ENCODE measurements around the gene CACNA2D2. TPM values are rescaled to one million over a fixed set of nuclear protein-coding genes. Genes with fewer than 3 reads are reported as not detected.

The CACNA2D2 gene
- total RNA-seq, 1 donor from 2014 or later: 0.59 TPM

DNA sequence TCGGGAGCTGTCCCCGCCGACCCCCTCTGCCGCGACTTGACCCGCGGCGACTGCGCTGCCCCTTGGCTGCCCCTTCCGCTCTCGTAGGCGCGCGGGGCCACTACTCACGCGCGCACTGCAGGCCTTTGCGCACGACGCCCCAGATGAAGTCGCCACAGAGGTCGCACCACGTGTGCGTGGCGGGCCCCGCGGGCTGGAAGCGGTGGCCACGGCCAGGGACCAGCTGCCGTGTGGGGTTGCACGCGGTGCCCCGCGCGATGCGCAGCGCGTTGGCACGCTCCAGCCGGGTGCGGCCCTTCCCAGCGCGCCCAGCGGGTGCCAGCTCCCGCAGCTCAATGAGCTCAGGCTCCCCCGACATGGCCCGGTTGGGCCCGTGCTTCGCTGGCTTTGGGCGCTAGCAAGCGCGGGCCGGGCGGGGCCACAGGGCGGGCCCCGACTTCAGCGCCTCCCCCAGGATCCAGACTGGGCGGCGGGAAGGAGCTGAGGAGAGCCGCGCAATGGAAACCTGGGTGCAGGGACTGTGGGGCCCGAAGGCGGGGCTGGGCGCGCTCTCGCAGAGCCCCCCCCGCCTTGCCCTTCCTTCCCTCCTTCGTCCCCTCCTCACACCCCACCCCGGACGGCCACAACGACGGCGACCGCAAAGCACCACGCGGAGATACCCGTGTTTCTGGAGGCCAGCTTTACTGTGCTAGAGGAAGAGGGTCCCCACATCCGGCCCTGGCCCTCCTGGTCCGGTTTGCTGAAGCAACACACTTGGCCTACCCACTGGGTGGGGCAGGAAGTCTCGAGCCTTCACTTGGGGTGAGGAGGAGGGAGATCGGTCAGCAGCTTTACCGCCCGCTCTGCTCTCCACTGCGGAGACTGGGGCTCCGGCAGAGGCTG lies 162.7 kb downstream of the CACNA2D2 start, which contains the start of gene RASSF1:
TSS of gene RASSF1 (minus strand) at position 389 of the 882 bp plus-strand sequence. CDS start at position 358, 31 bp downstream.
- Mint-ChIP-seq H3K9me3 (no peaks in the 10 kb centered on the region), H3K4me3 (ENCODE audit: low read depth) (peak within 1 kb of the TSS; percentile 95), H3K4me1 (ENCODE audit: low read depth) (peaks cover 30% of the 10 kb centered on the region), H3K27me3 (ENCODE audit: low read depth) (no peaks in the 10 kb centered on the region), H3K27ac (peak within 1 kb of the TSS; percentile 96), H3K36me3 (ENCODE audit: low read depth) (peaks cover 41% of the 10 kb centered on the region)
- DNase-seq (ENCODE audit: low spot score): peak; percentile 82
- intact Hi-C loops (cut with micrococcal nuclease): loop anchor here (2.0 kb wide), 1 partner anchor 18 kb away; the partner anchor contains the start of gene TMEM115

GRCh38 chr3:50340147-50340447 lies 163.3 kb downstream of the CACNA2D2 start:
- peaks cover 34% of the 10 kb centered on the region for H3K4me1 Mint-ChIP-seq (ENCODE audit: low read depth)
- no peaks in the 10 kb centered on the region for H3K27me3 Mint-ChIP-seq (ENCODE audit: low read depth)
- peak overlapping the region; percentile 95 for H3K4me3 Mint-ChIP-seq (ENCODE audit: low read depth)
- intact Hi-C loops (cut with micrococcal nuclease): loop anchor here (2.0 kb wide), 1 partner anchor 19 kb away; the partner anchor contains the start of gene TMEM115
- no peak for DNase-seq (ENCODE audit: low spot score)
- peaks cover 47% of the 10 kb centered on the region for H3K36me3 Mint-ChIP-seq (ENCODE audit: low read depth)
- peak overlapping the region; percentile 93 for H3K27ac Mint-ChIP-seq
- H3K9me3 Mint-ChIP-seq: no peaks in the 10 kb centered on the region

DNA sequence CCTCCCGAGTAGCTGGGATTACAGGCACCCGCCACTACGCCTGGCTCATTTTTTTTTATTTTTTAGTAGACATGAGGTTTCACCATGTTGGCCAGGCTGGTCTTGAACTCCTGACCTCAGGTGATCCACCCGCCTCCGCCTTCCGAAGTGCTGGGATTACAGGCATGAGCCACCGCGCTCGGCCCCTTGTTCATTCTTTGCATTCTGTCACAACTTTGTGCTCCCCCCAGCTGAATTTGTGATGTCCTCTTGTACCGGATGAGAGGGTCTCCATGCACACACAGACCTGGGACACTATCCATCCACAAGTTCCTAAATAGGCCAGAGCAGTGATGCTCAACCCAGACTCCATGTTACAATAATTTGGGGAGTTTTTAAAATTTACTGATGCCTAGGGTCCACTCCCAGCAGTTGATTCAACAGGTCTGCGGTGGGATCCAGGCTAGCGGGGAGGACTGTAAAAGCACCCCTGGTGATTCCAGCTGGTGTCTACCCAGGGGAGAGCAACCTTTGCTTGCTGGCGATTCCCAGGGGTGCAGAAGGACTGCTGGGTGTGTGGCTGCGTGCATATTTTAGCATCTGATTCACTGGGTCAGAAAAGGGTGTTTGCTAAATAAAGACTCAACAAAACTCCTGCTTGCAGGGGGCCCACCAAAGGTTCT lies 163.8 kb downstream of the CACNA2D2 start:
- peak overlapping the region; percentile 95 for H3K4me3 Mint-ChIP-seq (ENCODE audit: low read depth)
- H3K36me3 Mint-ChIP-seq (ENCODE audit: low read depth): peaks cover 50% of the 10 kb centered on the region
- H3K4me1 Mint-ChIP-seq (ENCODE audit: low read depth): peaks cover 32% of the 10 kb centered on the region
- DNase-seq (ENCODE audit: low spot score): no peak
- H3K9me3 Mint-ChIP-seq: no peaks in the 10 kb centered on the region
- intact Hi-C loops (cut with micrococcal nuclease): loop anchor here (2.0 to 5.0 kb wide), 3 partner anchors 19 to 263 kb away; partner anchors contain the start of genes GNAI2 and TMEM115
- peak overlapping the region; percentile 93 for H3K27ac Mint-ChIP-seq
- no peaks in the 10 kb centered on the region for H3K27me3 Mint-ChIP-seq (ENCODE audit: low read depth)

- H3K36me3 Mint-ChIP-seq (ENCODE audit: low read depth): peaks cover 57% of the 10 kb centered on the region
- no peak for DNase-seq (ENCODE audit: low spot score)
- H3K27me3 Mint-ChIP-seq (ENCODE audit: low read depth): no peaks in the 10 kb centered on the region
- H3K9me3 Mint-ChIP-seq: no peaks in the 10 kb centered on the region
- intact Hi-C loops (cut with micrococcal nuclease): loop anchor here (1.0 to 5.0 kb wide), 3 partner anchors 11 to 263 kb away; partner anchors contain the start of genes CYB561D2, GNAI2 and NPRL2
- peak overlapping the region; percentile 93 for H3K27ac Mint-ChIP-seq
- peak overlapping the region; percentile 95 for H3K4me3 Mint-ChIP-seq (ENCODE audit: low read depth)
- peaks cover 36% of the 10 kb centered on the region for H3K4me1 Mint-ChIP-seq (ENCODE audit: low read depth)
These were observed 164.5 kb downstream of the CACNA2D2 start for GRCh38 chr3:50338965-50339364.

DNA sequence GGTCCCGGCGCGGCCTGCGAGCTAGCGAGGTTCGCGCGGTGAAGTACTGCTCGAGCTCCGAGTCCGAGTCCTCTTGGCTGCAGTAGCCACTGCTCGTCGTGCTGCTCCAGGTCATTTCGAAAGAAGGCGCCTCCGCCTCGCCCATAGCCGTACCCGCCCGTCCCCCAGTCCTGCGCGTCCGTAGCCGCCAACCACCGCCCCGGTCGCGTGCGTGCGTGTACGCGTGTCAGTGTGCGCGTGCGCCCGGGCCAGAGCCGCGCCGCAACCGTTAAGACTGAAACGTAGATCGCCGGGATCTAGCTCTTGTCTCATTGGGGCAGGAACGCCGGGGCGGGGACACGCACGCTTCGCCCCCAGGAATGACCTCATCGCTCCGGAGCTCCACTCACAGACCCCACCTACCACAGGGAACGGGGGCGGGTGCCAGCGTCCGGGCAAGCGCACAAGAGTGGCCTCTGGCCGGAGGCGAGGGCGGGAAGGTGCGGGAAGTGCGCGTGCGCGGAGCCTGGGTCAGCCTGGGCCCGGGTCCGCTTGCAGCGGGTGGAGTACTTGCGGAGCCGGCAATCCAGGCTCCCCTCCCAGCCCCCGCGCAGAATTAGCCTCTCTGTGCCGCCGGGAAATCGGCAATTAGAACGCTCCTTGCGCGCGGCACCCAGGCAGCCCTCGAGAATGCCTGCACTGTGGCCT lies 166.1 kb downstream of the CACNA2D2 start:
- intact Hi-C loops (cut with micrococcal nuclease): loop anchor here (1.0 to 5.0 kb wide), 5 partner anchors 9 to 265 kb away; partner anchors contain the start of genes GNAI2, HYAL3, IFRD2 and NAA80
- peaks cover 41% of the 10 kb centered on the region for H3K4me1 Mint-ChIP-seq (ENCODE audit: low read depth)
- peak overlapping the region; percentile 95 for H3K4me3 Mint-ChIP-seq (ENCODE audit: low read depth)
- no peaks in the 10 kb centered on the region for H3K27me3 Mint-ChIP-seq (ENCODE audit: low read depth)
- H3K27ac Mint-ChIP-seq: peak overlapping the region; percentile 93
- DNase-seq (ENCODE audit: low spot score): peak; percentile 97
- peaks cover 63% of the 10 kb centered on the region for H3K36me3 Mint-ChIP-seq (ENCODE audit: low read depth)
- H3K9me3 Mint-ChIP-seq: no peaks in the 10 kb centered on the region

DNA sequence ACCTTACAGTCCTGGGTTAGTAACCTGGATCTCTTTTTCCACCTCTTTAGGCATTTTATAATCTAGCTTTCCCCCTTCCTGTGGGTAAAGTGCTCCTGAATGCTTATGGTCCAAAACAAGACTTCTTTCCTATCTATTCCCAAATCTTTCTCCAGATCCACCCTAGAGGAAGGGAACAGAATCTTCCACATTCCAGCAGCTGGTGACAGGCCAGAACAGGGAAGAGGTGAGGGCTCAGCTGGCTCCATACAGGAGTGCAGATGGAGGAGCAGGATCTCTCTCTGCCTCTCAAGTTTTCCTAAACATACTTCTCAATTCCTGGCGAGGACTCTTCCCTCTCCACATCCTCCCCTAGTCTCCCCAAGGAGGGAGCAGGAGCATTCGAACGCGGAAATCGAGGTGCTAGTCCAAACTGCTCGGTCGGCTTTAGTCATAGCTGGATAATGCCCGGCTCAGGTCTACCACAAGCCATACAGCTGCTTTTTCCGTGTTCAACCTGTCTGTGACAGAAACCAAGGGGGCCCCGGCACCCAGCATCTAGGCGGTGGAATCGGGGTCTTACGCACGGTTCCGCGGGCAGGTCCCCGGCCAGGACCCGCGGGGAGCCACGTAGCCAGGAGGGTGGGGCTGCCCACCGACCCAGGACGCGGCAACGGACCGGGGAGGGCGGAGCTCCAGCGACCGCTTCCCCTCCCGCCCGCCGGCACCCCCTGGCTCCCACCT lies 166.8 kb downstream of the CACNA2D2 start:
- Mint-ChIP-seq H3K4me1 (ENCODE audit: low read depth) (peaks cover 41% of the 10 kb centered on the region), H3K4me3 (ENCODE audit: low read depth) (peak overlapping the region; percentile 95), H3K27ac (peak overlapping the region; percentile 96), H3K27me3 (ENCODE audit: low read depth) (no peaks in the 10 kb centered on the region), H3K9me3 (no peaks in the 10 kb centered on the region), H3K36me3 (ENCODE audit: low read depth) (peaks cover 70% of the 10 kb centered on the region)
- no peak for DNase-seq (ENCODE audit: low spot score)
- intact Hi-C loops (cut with micrococcal nuclease): loop anchor here (1.0 to 5.0 kb wide), 5 partner anchors 8 to 266 kb away; partner anchors contain the start of genes GNAI2, HYAL3, IFRD2 and NAA80

GRCh38 chr3:50334339-50335075 lies 168.9 kb downstream of the CACNA2D2 start:
- H3K4me3 Mint-ChIP-seq (ENCODE audit: low read depth): peak overlapping the region; percentile 56
- intact Hi-C loops (cut with micrococcal nuclease): loop anchor here (5.0 kb wide), 2 partner anchors 97 to 268 kb away; partner anchors contain the start of gene GNAI2
- H3K27ac Mint-ChIP-seq: peak overlapping the region; percentile 86
- peaks cover 33% of the 10 kb centered on the region for H3K4me1 Mint-ChIP-seq (ENCODE audit: low read depth)
- no peaks in the 10 kb centered on the region for H3K9me3 Mint-ChIP-seq
- no peak for DNase-seq (ENCODE audit: low spot score)
- H3K27me3 Mint-ChIP-seq (ENCODE audit: low read depth): no peaks in the 10 kb centered on the region
- H3K36me3 Mint-ChIP-seq (ENCODE audit: low read depth): peaks cover 83% of the 10 kb centered on the region

DNA sequence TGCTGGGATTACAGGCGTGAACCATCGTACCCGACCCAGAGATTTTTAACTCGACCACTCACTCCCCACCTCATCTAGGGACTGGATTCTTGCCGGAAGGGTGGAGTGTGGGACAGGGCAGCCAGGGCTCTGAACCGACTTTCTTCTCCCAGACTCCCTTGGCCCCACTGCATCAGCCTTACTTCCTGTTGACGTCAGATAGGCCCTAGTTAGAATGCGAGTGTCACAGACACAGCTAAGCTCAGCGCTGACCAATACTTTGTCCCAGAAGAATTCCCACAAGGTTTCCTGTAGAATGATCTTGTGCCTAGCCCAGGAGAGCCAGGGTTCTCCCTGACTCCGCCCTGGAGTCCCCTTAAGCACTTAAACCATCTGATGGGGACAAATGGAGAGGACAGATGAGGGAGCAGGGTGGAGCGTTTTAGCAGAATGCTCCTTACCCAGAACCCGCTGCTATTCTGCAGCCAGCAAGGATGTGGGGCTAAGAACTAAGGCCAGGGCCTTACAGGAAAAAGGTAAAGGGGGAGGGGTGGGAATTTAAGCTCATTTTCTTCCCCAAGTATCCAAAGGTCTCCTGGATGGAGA lies 169.6 kb downstream of the CACNA2D2 start:
- Mint-ChIP-seq H3K4me1 (ENCODE audit: low read depth) (peaks cover 27% of the 10 kb centered on the region), H3K9me3 (no peaks in the 10 kb centered on the region), H3K27me3 (ENCODE audit: low read depth) (no peaks in the 10 kb centered on the region), H3K27ac (peak overlapping the region; percentile 86), H3K4me3 (ENCODE audit: low read depth) (peak overlapping the region; percentile 56), H3K36me3 (ENCODE audit: low read depth) (peaks cover 80% of the 10 kb centered on the region)
- intact Hi-C loops (cut with micrococcal nuclease): no loop called here
- DNase-seq (ENCODE audit: low spot score): no peak

DNA sequence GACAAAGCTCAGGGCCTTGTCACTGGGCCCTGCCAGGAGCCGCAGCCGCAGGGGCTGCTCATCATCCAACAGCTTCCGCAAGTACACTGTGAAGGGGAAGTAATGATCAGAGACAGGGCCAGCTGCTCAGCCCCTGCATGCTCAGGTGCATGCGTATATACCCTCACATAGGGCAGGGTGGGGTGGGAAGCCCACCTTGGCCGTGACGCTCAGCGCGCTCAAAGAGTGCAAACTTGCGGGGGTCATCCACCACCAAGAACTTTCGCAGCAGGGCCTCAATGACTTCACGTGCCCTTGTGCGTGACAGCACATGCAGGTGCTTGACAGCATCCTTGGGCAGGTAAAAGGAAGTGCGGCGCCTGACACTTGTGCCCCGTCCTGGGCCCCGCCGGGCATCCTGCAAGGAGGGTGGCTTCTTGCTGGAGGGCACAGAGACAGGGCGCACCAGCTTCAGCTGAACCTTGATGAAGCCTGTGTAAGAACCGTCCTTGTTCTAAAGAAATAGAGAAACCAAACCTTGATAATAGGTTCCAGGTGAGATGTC lies 172.0 kb downstream of the CACNA2D2 start:
- no peak overlapping the region for H3K27ac Mint-ChIP-seq
- peaks cover 32% of the 10 kb centered on the region for H3K4me1 Mint-ChIP-seq (ENCODE audit: low read depth)
- intact Hi-C loops (cut with micrococcal nuclease): no loop called here
- H3K9me3 Mint-ChIP-seq: no peaks in the 10 kb centered on the region
- DNase-seq (ENCODE audit: low spot score): no peak
- peaks cover 68% of the 10 kb centered on the region for H3K36me3 Mint-ChIP-seq (ENCODE audit: low read depth)
- H3K4me3 Mint-ChIP-seq (ENCODE audit: low read depth): no peak overlapping the region
- no peaks in the 10 kb centered on the region for H3K27me3 Mint-ChIP-seq (ENCODE audit: low read depth)

- intact Hi-C loops (cut with micrococcal nuclease): no loop called here
- H3K36me3 Mint-ChIP-seq (ENCODE audit: low read depth): peaks cover 59% of the 10 kb centered on the region
- H3K27ac Mint-ChIP-seq: no peak overlapping the region
- no peaks in the 10 kb centered on the region for H3K9me3 Mint-ChIP-seq
- no peaks in the 10 kb centered on the region for H3K27me3 Mint-ChIP-seq (ENCODE audit: low read depth)
- H3K4me3 Mint-ChIP-seq (ENCODE audit: low read depth): no peak overlapping the region
- no peak for DNase-seq (ENCODE audit: low spot score)
- peaks cover 25% of the 10 kb centered on the region for H3K4me1 Mint-ChIP-seq (ENCODE audit: low read depth)
These were observed 173.1 kb downstream of the CACNA2D2 start for GRCh38 chr3:50330330-50330729.
